ENCODE measurements around the gene MATN1.

The MATN1 gene

DNA sequence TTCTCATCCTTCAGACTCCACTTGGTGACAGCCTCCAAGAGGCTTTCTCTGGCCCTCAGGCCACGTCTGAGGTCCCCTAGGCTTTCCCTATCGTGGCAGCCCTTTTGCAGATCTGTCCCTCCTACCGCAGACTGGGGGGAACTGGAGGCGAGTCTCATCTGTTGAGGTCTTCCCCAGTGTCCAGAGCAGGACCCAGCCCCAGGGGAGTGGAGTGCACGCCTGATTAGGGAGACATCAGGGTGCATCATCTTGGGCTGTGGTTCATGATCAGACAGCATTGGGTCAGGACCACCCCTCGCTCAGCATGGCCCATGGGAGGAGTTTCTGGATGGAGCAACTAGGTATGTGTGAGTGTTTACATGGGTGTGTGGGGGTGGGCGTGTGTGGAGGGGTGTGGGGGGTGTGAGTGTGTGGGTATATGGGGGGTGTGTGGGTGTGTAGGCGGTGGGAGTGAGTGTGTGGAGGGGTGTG lies 8.5 kb upstream of the MATN1 start:
- no peak for DNase-seq (ENCODE audit: low read depth in 2 of 2)

DNA sequence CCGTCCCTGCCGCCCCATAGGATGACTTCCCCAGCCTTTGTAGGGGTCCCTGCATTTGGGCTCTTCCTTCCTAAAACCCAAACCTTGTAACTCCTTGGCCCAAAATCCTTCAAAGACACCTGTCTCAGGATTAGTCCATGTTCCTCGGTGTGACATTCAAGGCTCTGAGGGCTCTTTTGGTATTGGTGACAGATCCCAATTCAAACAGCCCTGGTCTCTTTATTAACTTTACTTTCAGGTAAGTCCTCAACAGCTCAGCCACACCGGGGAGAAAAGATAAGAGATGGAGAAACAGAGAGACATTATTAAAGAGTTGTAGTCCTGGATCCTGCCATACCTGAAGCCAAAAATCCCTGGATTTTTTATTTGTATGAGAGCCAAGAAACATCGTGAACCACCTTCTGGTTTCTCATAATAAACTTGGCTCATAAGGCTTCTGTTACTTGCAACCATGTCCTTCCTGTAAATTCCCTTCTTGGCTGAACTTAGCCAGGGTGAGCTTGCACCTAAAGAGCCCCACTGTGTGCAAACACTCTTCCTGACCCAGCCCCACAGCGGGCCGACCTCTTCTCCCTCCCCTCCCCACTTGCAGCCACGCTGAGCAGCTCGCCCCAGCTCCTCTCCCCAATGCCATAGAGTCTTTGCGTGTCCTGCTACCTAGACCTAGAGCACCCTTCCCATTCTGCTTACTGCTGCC lies 7.9 kb upstream of the MATN1 start:
- DNase-seq (ENCODE audit: low read depth in 2 of 2): no peak

DNA sequence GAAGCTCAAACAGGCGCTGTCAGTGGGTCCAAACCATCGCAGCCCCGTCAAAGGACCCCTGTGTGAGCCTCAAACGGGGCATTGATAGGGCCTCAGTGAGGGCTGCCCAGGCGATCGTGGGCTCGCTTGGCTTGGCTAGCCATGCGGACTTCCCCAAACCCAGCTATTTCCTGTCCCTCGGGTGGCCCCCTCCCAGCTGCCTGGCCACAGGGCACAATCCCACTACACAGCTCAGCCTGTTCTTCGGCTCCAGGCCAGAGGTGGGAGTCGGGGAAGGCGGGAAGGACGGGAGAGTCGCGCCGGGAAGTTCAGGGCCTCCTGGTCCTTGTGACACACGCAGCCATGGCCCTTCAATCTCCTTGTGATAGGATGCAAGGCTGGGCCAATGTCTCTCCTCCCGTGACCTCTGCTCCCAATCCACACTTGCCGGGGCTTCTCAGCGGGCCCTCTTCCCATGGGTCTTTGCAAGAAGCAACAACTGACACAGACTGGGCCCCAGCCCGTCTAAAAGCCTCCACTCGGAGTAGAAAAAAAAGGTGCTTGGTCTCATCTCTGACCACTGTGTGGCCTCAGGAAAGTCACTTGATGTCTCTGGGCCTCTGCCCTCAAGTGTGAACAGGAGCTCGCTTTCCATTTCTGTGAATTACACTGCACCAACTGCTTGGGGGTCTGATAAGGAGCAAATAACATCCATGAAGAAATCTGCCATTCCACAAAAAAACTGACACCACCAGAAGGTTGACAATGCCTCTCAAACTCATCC lies 7.1 kb upstream of the MATN1 start:
- DNase-seq (ENCODE audit: low read depth in 2 of 2): no peak

DNA sequence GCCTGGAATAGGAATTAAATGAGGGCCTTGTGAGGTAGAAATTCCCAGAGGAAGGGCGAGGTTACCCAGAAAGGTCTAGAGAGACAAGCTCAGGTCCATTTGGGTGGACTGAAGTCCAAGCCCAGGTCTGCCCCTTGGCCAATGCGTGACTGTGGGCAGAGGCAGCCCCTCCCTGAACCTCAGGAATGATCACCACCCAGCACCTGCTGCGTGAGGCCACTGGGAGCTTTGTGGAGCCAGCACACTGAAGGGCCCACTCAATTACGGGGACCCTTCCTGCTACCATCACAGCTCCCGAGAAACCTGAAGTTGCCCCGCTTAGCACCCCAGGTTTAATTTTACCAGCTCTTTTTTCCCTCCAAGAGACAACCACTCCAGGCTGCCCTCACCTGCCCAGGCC lies 6.5 kb upstream of the MATN1 start:
- no peak for DNase-seq (ENCODE audit: low read depth in 2 of 2)

DNA sequence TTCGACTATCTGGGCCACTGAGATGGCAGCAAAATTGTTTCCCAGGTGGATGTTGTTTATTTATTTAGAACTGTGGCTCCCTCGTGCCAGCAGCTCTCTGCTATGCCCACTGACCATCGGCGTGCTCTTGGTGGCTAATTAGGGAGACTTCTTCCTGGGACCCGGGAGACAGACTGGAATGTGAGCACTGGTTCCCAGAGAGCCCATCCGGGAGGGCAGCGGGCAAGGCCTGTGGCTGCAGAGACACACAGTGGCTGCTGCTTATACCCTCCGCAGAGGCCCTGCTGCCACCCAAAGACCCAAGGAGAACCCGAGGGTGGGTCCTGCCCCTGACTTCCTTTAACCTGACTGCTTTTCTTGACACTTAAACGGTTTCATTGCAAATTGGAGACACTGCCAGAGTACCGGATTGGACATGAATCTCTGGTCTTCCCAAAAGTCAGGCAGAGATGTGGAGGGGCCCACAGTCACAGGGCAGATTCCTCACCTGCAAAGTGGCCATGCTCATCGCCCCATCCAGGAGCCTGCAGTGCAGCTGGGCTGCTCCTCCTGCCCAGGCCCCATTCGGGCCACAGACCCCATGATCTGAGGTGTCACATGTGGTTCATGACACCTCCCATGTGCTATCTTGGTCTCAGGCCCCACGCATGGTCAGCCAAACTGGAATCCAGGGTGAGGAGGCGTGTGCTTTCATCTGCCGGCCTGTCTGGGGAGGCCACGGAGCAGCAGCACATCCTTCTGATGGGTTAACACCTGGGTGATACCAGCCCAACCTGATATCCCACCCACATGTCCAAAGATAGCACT lies 5.7 kb upstream of the MATN1 start:
- no peak for DNase-seq (ENCODE audit: low read depth in 2 of 2)

DNA sequence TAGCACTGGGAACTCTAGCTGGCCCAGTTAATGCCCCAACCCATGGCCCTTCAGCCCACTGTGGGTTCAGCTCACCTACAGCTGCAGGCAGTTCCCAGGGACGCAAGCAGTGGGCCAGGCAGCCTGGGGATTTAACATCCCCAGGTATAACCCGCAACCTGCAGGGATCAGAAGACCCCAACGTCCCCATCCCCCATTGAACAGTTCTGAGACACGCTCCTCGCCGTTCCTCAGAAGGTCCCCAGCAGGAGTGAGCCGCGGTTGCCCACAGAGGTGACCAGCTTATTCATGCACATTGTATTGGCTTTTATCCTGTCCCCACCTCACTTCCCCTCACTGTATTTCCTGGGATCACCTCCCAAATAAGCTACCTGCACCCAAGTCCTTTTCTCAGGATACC lies 5.0 kb upstream of the MATN1 start:
- DNase-seq (ENCODE audit: low read depth in 2 of 2): no peak

DNA sequence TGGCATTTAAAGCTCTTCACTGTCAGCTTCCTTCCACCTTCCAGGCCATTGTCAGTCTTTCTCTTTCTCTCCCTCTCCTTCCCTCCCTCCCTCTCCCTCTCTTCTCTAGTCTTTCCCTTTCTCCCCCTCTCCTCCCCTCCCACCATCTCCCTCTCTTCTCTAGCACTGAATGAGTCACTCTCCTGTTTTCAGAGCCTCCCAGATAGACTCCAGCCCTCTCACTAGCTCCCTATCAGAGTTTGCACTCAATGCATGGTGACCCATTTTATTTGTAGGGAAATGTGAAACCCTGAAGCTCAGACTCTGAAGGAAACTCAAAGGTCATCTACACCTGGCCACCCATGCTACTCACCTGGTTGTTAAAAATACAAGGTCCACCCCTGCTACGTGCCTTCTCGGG lies 4.4 kb upstream of the MATN1 start:
- DNase-seq (ENCODE audit: low read depth in 2 of 2): no peak

DNA sequence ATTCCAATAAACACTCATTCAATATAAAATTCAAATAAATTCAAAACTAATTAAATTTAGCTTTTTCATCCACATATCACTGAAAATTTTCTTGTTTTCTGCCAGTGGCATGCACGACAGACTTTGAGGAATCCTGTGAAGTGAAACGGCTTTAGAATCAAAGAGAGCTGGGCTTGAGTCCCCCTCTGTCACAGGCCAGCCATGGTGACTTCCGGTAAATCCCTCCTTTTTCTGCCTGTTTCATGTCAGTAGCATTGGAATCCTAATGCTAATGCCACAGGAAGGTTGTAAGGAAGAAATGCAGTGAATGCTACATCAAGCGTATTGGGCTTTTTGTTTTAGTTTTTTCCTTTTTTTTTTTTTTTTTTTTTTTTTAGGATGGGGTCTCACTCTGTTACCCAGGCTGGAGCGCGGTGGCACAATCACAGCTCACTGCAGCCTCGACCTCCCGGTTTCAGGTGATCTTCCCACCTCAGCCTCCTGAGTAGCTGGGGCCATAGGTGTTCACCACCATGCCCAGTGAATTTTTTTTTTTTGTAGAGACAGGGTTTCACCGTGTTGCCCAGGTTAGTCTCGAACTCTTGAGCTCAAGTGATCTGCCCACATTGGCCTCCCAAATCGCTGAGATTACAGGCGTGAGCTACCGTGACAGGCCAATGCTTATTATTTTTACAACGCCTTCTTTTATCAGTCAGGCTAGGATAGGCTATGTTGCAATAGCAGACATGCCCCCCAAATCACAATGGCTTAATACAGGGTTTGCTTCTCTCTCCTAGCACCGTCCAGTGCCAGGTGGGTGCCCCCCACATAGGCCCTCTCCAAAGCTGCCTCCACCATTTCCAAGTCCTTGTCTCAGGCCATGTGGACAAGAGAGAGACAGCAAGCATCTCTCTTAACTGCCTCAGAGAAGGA lies 3.6 kb upstream of the MATN1 start:
- no peak for DNase-seq (ENCODE audit: low read depth in 2 of 2)

DNA sequence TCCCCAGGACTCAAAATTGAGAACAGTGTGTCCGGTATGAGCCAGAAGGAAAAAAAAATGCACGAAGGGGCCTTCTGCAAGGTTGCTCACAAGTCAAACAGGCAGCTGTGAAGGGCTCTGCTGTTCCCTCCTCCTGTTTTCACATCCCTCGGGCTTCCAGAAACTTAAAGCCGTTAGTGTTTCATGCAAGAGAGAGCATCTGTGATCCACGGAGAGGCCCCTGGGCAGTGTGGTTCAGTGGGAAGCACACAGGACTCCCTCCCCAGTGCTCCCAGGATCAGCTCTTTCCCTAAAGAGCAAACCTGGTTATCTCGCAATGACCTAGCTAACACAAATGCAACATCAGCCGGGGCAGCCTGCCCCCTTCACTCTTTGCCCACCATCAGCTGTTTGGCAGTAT lies 2.9 kb upstream of the MATN1 start:
- DNase-seq (ENCODE audit: low read depth in 2 of 2): no peak

DNA sequence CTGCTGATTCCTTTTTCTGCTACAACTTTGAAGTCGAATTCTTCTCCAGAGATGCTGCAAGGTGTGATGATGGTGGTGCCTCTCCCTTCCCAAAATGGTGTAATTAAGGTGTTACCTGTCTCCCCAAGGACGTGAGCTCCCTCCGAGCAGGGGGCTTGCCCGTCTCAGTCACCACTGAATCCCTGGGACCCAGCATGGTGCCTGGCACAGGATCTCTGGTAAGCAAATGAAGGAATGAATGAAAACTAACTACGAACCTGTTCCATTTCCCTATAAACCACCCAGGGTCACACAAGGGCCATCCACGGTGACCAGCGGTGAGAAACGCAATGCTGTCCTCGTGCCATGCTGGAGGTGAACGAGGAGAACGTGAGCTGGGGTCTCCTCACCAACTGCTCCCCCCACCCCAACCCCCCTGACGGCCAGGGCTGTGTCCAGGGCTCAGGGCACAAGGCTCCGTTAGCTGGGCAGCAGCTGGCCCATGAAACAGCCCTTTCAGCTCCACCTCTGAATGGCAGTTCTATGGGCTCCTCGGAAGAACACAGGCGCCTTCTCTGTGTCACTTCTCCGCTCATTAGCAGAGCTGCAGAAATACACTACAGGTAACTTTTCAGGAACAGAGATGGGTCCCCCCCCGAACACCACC lies 2.2 kb upstream of the MATN1 start:
- no peak for DNase-seq (ENCODE audit: low read depth in 2 of 2)

DNA sequence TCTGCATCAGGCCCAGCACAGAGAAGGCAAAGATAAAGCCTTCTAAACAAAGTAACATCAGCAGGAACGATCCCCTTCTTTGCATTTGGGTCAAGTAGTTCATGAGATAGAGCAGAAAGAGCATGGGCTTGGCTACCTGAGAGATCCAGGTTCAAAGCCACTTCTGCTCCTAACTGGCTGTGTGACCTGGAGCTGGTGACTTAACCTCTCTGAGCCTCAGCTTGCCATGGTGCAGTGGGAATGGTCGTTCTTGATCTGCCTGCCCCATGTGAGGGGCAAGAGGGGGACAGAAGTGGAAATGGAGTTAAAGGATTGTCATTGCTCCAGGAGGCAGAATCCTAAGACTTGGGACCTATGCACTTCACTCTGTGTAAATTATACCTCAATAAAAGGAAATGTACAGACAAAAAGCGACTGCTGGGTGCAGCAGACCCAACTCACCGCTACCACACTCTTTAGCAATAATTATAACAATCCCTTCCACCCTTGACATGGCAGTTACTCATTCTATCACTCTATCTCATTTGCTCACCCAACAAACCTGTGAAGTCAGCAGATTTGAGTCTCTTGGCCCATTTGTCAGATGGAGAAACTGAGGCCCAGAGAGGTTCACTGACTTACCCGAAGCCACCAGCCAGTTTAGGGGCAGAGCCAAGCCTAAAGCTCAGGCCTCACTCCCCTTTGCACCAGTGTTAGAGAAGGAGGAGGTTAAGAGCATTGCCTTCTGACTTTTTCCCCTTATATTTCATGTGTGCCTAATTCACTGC lies 1.5 kb upstream of the MATN1 start:
- no peak for DNase-seq (ENCODE audit: low read depth in 2 of 2)

DNA sequence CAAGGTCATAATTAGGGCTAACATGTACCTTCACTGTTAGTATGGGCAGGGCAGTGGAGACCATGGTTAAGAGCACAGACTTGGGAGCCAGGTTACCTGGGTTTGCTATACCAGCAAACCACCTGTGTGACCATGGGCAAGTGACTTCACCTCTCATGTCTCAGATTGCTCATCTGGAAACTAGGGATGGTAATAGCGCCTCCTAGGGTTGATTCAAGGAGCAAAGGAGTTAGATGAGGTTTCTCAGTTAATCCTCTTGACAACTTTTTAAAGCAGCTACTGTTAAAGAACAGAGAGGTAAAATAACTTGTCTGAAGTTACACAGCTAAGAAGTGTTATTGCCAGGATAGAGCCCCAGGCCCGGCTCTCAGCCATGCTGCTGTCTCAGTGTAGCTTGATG lies 790 bp upstream of the MATN1 start:
- DNase-seq (ENCODE audit: low read depth in 2 of 2): no peak

DNA sequence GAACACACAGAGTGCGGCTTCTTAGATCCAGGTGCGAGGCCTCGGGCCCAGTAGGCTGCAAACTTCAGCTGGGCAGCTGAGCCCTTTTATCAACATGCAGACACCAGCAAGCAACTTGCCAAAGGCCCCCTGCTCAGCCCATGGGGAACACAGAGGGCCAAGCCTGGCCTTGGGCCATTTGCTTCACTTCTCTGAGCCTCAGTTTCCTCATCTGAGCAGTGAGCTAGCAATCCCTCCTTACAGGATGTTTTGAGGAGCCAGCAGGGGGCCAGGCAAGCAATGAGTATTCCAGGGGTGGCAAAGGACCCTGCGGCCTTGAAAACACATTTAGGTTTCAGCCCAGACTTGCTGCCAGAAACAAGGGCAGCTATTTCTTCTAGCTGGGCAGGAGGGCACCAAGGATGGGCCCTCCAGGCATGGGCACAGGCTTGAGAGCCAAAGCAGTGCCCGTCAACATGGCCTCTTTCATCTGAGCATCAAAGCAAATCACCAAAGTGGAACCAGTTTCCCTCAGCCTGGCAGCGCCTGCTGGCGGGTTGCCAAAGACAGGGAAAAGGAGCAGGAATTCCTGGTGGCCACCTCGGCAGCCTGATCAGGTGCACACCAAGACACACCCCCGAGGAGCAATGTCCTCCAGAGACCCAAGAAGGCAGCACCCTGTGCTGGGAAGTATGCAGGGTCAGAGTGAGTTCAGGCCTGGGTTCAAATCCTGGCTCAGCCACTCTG lies 1.4 kb downstream of the MATN1 start:
- no peak for DNase-seq (ENCODE audit: low read depth in 2 of 2)

DNA sequence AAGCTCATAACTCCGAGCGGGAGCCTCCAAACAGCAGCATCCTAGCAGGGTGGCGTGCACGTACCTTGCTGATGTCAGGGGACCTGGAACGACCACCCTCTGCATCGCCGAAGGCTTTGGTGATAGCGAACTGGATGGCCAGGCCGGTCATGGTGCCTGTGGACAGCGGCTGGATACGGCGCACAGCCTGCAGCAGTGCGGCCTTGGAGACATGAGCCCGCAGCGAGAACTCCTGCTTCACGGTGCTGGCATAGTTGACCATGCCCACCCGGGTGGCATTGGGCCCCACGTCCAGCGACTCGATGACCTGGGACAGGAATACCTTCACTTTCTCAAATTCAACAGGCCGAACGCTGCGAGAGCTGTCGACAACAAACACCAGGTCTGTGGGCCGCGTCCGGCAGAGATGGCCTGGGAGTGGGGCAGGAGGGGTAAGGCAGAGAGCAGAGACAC lies 2.0 kb downstream of the MATN1 start:
- no peak for DNase-seq (ENCODE audit: low read depth in 2 of 2)

DNA sequence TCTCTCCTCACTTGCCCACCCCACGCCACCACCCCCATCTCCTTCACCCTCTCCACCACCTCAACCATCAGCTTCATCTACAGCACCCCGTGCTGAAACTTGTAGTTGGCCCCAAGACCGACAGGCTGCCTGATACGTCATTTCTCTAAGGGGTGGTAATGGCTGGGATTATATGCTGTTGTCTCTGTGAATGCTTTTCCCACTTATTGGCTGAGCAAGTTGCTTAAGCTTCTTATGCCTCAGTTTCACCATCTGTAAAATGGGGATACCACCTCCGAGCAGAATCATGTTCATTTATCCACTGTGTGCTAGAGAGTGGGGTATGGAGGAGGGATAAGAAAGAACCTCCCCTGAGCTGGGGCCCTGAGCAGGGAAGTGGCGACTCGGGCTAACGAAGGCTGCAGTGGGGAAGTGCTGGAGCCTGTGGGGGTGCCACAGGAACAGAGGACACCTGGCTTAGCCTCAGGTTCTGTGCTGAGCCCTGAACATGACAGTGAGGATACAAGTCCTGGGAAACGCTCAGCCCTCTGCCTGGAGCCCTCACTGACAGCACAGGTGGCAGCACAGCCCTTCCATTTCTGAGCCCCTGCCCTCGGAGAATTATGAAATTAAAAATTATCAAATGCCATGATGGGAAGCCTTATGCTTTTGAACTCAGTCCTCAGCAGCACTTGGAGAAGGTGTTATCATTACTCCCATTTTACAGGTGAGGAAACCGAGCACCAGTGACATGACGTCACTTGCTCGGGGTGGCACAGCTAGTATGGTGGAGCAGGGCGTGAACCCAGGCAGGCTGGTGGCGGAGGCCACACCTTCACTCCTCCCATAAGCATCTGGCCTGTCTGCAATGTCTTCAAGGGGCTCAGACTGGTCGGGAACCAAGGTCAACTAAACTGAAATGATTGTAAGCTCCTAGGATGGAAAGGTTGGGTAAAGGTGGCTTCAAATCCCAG lies 2.8 kb downstream of the MATN1 start:
- DNase-seq (ENCODE audit: low read depth in 2 of 2): no peak

DNA sequence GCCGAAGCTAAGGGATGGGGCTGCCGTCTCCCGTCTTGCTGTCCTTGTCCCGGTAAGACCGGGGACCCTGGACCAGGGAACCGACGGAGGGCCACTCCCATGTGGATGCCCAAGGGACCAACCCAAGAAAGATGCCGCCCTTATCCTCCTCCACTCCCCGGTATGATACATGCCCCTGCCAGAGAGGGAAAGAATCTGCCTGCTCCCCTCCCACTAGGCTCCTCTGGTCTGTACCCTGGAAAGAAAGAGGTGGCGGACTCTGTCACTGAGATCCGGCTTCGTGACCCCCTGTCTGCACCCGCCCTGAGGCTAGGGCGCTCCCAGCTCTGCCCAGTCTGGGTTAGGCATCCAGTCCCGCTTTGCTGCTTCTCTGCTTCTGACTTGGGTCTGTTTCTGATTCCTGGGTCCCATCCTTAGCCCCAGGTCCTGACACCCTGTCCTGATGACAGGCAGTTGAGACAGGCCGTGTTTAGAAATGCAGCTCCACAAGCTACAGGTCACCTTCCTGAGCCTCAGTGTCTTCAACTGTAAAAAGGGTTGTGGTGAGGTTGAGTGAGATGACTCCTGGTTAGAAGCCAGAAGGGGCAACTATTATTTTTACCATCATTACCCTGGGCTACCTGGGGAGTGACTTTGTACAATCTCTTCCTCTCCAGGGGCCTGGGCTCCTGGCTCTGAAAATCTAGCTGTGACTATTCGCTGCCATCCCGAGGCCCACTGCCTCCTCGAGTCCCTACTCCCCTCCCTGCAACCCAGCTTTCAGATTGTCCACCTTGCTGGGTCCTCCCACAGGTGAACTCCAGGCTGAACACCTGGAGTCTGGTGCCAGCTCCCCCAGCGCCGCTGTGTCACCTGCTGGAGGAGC lies 3.7 kb downstream of the MATN1 start:
- no peak for DNase-seq (ENCODE audit: low read depth in 2 of 2)

DNA sequence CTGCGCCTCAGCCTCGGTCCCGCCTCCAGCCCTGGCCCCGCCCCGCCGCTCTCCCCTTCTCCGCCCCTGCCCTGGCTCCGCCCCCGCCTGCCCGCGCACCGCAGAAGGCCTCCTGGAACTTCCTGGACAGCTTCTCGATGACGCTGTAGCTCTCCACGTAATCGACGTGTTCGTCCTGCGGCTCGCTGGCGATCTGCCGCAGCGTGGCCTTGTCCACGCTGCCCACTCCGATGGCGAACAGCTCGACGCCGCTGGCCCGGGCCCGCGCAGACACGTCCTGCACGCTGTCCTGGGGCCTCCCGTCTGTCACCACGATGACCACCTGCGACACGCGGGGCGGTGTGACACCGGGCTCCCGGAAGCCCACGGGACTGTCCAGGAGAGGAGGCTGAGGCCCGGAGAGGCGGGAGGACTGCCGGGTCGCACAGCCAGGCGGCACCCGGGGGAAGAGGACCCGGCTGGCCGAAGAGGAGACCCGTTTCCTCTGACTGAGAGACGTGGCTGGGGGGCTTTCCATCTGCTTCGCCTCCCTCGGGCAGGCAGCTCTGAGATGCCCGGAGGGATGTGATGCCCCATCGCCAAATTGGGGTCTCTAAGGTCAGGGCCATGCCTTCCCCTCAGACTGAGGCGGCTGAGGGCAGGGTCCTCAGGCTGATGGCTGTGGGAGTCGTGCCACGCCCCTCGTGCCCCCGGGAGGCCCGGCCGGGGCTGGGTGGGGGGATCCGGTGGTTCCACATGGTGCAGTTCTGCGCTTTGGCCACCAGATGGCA lies 4.6 kb downstream of the MATN1 start:
- DNase-seq (ENCODE audit: low read depth in 2 of 2): peak; percentile 80 to 87
